Fibroblast of the aortic adventitia (primary cell): ENCODE data around the gene WNK2. TPM values are rescaled to one million over a fixed set of nuclear protein-coding genes. Genes with fewer than 3 reads are reported as not detected.

ENCODE experiments used
- DNase-seq: peaks from one replicate; pipeline ENCODE4 v3.0.0-alpha.2; 2010; ENCODE audit warnings: low read depth
- H3K4me3 ChIP-seq: 2 replicates; pipeline ENCODE4 v1.5.1; 2011; ENCODE audit warnings: low read depth, mild to moderate bottlenecking, control low read depth, low read length, moderate library complexity
- CTCF ChIP-seq: IDR thresholded peaks from 2 replicates; pipeline ENCODE4 v1.5.1; 2011; ENCODE audit warnings: mild to moderate bottlenecking, low read length, control low read depth, inconsistent platforms; ENCODE audit not compliant: insufficient read depth
- total RNA-seq: library from RNA; depleted of rRNA; stranded (reverse); fragments of >200 nt; gene quantifications from 2 replicates; pipeline ENCODE4 v1.2.3, GENCODE V29; 2012; ENCODE audit warnings: low replicate concordance

Gene WNK2
- total RNA-seq, 1 donor: not detected

- DNase-seq: no peak
- no peak for TF ChIP-seq CTCF
- no peak overlapping the region for H3K4me3 ChIP-seq
These were observed 61.6 kb downstream of the WNK2 start for GRCh38 chr9:93245437-93245970.

GRCh38 chr9:93246111-93246510 is 62.2 kb downstream of the WNK2 start:
- H3K4me3 ChIP-seq: no peak overlapping the region
- no peak for DNase-seq
- no peak for TF ChIP-seq CTCF

- TF ChIP-seq CTCF: no peak
- no peak for DNase-seq
- H3K4me3 ChIP-seq: no peak overlapping the region
These were observed 62.6 kb downstream of the WNK2 start for GRCh38 chr9:93246526-93246925.

- DNase-seq: no peak
- H3K4me3 ChIP-seq: no peak overlapping the region
- no peak for TF ChIP-seq CTCF
These were observed 63.3 kb downstream of the WNK2 start for GRCh38 chr9:93247099-93247865.

GRCh38 chr9:93247892-93248291 is 64.0 kb downstream of the WNK2 start:
- TF ChIP-seq CTCF: no peak
- H3K4me3 ChIP-seq: no peak overlapping the region
- no peak for DNase-seq

- DNase-seq: no peak
- no peak overlapping the region for H3K4me3 ChIP-seq
- TF ChIP-seq CTCF: no peak
These were observed 64.6 kb downstream of the WNK2 start for GRCh38 chr9:93248386-93249040.
